Measurements from ENCODE around the gene CDH13.

GRCh38 chr16:82841108-82841507, 214.3 kb downstream of the CDH13 start:
- no peak for TF ChIP-seq CTCF (IDR thresholded peaks at IDR 0.05)
- TF ChIP-seq POLR2A (IDR thresholded peaks at IDR 0.05), result no peak
- no peak for TF ChIP-seq EP300 (IDR thresholded peaks at IDR 0.05)
